A549 (cell line): ENCODE results near the gene SVOPL. TPM values are rescaled to one million over a fixed set of nuclear protein-coding genes. Genes with fewer than 3 reads are reported as not detected.

ENCODE experiments used
- ATAC-seq, 2 experiments: fragments of 200-7000 bp in 1 of 2; fragments of >200 bp in 1 of 2; cut with Nextera tagmentation in 1 of 2; cut with Tn5 transposase in 1 of 2; 3 replicates each; pipeline versions ENCODE4 v1.8.0 to v1.9.1; 2018 to 2020; ENCODE audit warnings: mild to moderate bottlenecking in 1 of 2, moderate library complexity in 1 of 2
- CTCF ChIA-PET: fragments of 300-600 bp; sonication (Branson Sonifier 250); formaldehyde crosslinking; extraction: SDS; loops from one replicate; lab custom pipeline; 2021; ENCODE audit warnings: antibody characterized with exemption, inconsistent platforms; lab: Yijun Ruan, JAX
- POLR2A ChIA-PET: fragments of 350-600 bp; formaldehyde crosslinking; extraction: SDS; loops from one replicate; lab custom pipeline; 2021; ENCODE audit warnings: antibody characterized with exemption, inconsistent platforms; lab: Yijun Ruan, JAX
- DNase-seq, 2 experiments: peaks; one replicate each; pipeline versions ENCODE4 v3.0.0 to v3.0.0-alpha.2; 2011 to 2016; ENCODE audit warnings: low read depth in 1 of 2, low spot score in 1 of 2
- FAIRE-seq: peaks from 2 replicates; lab custom pipeline; 2011; peaks lifted over from hg19 to GRCh38; lab: Jason Lieb, UNC
- H3K27ac ChIP-seq, 2 experiments: fragments of >200 bp; sonication (Bioruptor Twin); formaldehyde crosslinking; 3 replicates each; pipeline ENCODE4 v1.5.1; 2016 to 2017
- H3K4me1 ChIP-seq: fragments of >200 bp; sonication (Bioruptor Twin); formaldehyde crosslinking; 3 replicates; pipeline ENCODE4 v1.6.1; 2016
- H3K4me2 ChIP-seq: fragments of >200 bp; sonication (Bioruptor Twin); formaldehyde crosslinking; 3 replicates; pipeline ENCODE4 v1.6.1; 2016
- H3K4me3 ChIP-seq: fragments of >200 bp; sonication (Bioruptor Twin); formaldehyde crosslinking; 3 replicates; pipeline ENCODE4 v1.5.1; 2016
- H3K9me3 ChIP-seq: fragments of >200 bp; sonication (Bioruptor Twin); formaldehyde crosslinking; 3 replicates; pipeline ENCODE4 v1.6.1; 2016
- BHLHE40 ChIP-seq: IDR thresholded peaks from 2 replicates; pipeline ENCODE4 v1.6.1; 2012; ENCODE audit warnings: low read depth, low read length, inconsistent platforms
- CBX2 ChIP-seq: fragments of 200-600 bp; sonication (generic); IDR thresholded peaks from 2 replicates; pipeline ENCODE4 v1.6.1; 2016; ENCODE audit warnings: low read depth, mild to moderate bottlenecking, borderline replicate concordance
- CEBPB ChIP-seq, 2 experiments: fragments of >200 bp in 1 of 2; sonication (Bioruptor Twin) in 1 of 2; formaldehyde crosslinking in 1 of 2; IDR thresholded peaks; 2 replicates each; pipeline ENCODE4 v1.6.1; 2012 to 2016
- CHD2 ChIP-seq: fragments of 150-350 bp; IDR thresholded peaks from 2 replicates; pipeline ENCODE4 v1.6.1; 2014; ENCODE audit warnings: low read length; ENCODE audit not compliant: partially characterized antibody
- CTCF ChIP-seq: fragments of >200 bp; sonication (Bioruptor Twin); formaldehyde crosslinking; IDR thresholded peaks from 3 replicates; pipeline ENCODE4 v1.5.1; 2016
- EHF ChIP-seq: fragments of 250-450 bp; sonication (Bioruptor Pico); IDR thresholded peaks from 2 replicates; pipeline ENCODE4 v1.5.0; 2020; ENCODE audit warnings: mild to moderate bottlenecking
- EP300 ChIP-seq, 2 experiments: fragments of >200 bp; sonication (Bioruptor Twin); formaldehyde crosslinking; IDR thresholded peaks; 2 replicates in 1 of 2; 3 replicates in 1 of 2; pipeline ENCODE4 v1.6.1; 2016 to 2017
- FOXS1 ChIP-seq: fragments of 250-450 bp; sonication (Bioruptor Pico); IDR thresholded peaks from 2 replicates; pipeline ENCODE4 v1.5.0; 2020; ENCODE audit warnings: mild to moderate bottlenecking, moderate library complexity
- GATA3 ChIP-seq: IDR thresholded peaks from 2 replicates; pipeline ENCODE4 v1.6.1; 2012; ENCODE audit warnings: borderline replicate concordance
- HDAC2 ChIP-seq: fragments of 200-600 bp; sonication (generic); IDR thresholded peaks from 2 replicates; pipeline ENCODE4 v1.6.1; 2016
- HOXA7 ChIP-seq: fragments of 250-450 bp; sonication (Bioruptor Pico); IDR thresholded peaks from 2 replicates; pipeline ENCODE4 v1.5.0; 2020; ENCODE audit warnings: mild to moderate bottlenecking, moderate library complexity
- HOXB13 ChIP-seq: fragments of 250-450 bp; sonication (Bioruptor Pico); IDR thresholded peaks from 2 replicates; pipeline ENCODE4 v1.5.0; 2020; ENCODE audit warnings: low read depth, mild to moderate bottlenecking, moderate library complexity
- MAFK ChIP-seq: fragments of 450-650 bp; IDR thresholded peaks from 2 replicates; pipeline ENCODE4 v1.6.1; 2014; ENCODE audit not compliant: partially characterized antibody
- MYC ChIP-seq: IDR thresholded peaks from 2 replicates; pipeline ENCODE4 v1.6.1; 2012; ENCODE audit warnings: mild to moderate bottlenecking, inconsistent platforms, low read length, improper control_type of control experiment, borderline replicate concordance
- NFE2L2 ChIP-seq: fragments of 150-350 bp; conservative IDR thresholded peaks from 2 replicates; pipeline ENCODE4 v1.6.1; 2014; ENCODE audit warnings: low read length
- PHF8 ChIP-seq: fragments of 200-600 bp; sonication (generic); IDR thresholded peaks from 2 replicates; pipeline ENCODE4 v1.6.1; 2016; ENCODE audit warnings: low read depth, mild to moderate bottlenecking, antibody characterized with exemption, moderate library complexity, borderline replicate concordance
- POLR2A ChIP-seq: IDR thresholded peaks from 2 replicates; pipeline ENCODE4 v1.6.1; 2012; ENCODE audit warnings: mild to moderate bottlenecking, low read length
- POLR2AphosphoS2 ChIP-seq: conservative IDR thresholded peaks from 2 replicates; pipeline ENCODE4 v1.6.1; 2012; ENCODE audit warnings: low read length, improper control_type of control experiment, inconsistent platforms
- REST ChIP-seq: fragments of 200-600 bp; sonication (generic); IDR thresholded peaks from 2 replicates; pipeline ENCODE4 v1.6.1; 2016; ENCODE audit warnings: antibody characterized with exemption, mild to moderate bottlenecking, moderate library complexity
- SREBF2 ChIP-seq: fragments of 450-650 bp; IDR thresholded peaks from 2 replicates; pipeline ENCODE4 v1.6.1; 2014; ENCODE audit warnings: mild to moderate bottlenecking, moderate library complexity
- TFCP2L1 ChIP-seq: fragments of 250-450 bp; sonication (Bioruptor Pico); IDR thresholded peaks from 2 replicates; pipeline ENCODE4 v1.5.0; 2021; ENCODE audit warnings: mild to moderate bottlenecking
- ZFP36 ChIP-seq: fragments of 450-650 bp; IDR thresholded peaks from 2 replicates; pipeline ENCODE4 v1.6.1; 2014; ENCODE audit warnings: borderline replicate concordance; ENCODE audit not compliant: partially characterized antibody
- ZSCAN20 ChIP-seq: fragments of 250-450 bp; sonication (Bioruptor Pico); IDR thresholded peaks from 2 replicates; pipeline ENCODE4 v1.8.0; 2022; ENCODE audit warnings: mild to moderate bottlenecking, moderate library complexity
- WGBS: methylation state at CpG from one replicate; pipeline ENCODE4 v1.1.6; 2017; ENCODE audit errors: missing lambda C conversion rate; 5-methylcytosine and 5-hydroxymethylcytosine counted together
- polyA plus RNA-seq, 4 experiments: library from polyadenylated mRNA; depleted of rRNA in 3 of 4; stranded (reverse); fragments of >200 nt; fragmentation: RNase III in 1 of 4; extraction: RNeasy Plus Mini Kit Qiagen cat#74134 plus additional on column Dnase treatment in 1 of 4; gene quantifications; 2 replicates in 3 of 4; 3 replicates in 1 of 4; pipeline ENCODE4 v1.2.3, GENCODE V29; 2011 to 2017
- TF ChIP-seq, protein P1 (sequence below): IDR thresholded peaks from 2 replicates; pipeline ENCODE4 v1.6.1; 2012; ENCODE audit warnings: low read depth, borderline replicate concordance
- TF ChIP-seq, protein P2 (sequence below): fragments of 250-450 bp; sonication (Bioruptor Pico); IDR thresholded peaks from 2 replicates; pipeline ENCODE4 v1.5.0; 2021; ENCODE audit warnings: mild to moderate bottlenecking, moderate library complexity, borderline replicate concordance
- TF ChIP-seq, protein P3 (sequence below): IDR thresholded peaks from 2 replicates; pipeline ENCODE4 v1.6.1; 2012

Gene SVOPL
- polyA plus RNA-seq, 2 of the 4 experiments (the other 2 are of a cell fraction): 0.21 TPM; not detected in 1

- Histone ChIP-seq H3K9me3 (peaks cover 6% of the 10 kb centered on the region; the same call in 2 of the 3 replicates), H3K4me1 (no peaks in the 10 kb centered on the region), H3K27ac (no peak overlapping the region)
- 22% methylated on average over 5 of the region's 5 CpGs for WGBS
- CTCF ChIA-PET: interaction anchor here (0.6 kb wide), 1 partner anchor 10 kb away, joined by 3 read pairs; no protein-coding TSS in a partner anchor
- ATAC-seq: no peak; a peak in 1 of 6 replicates
- no peak for TF ChIP-seq REST
- TF ChIP-seq BHLHE40: no peak
- TF ChIP-seq, protein P1, sequence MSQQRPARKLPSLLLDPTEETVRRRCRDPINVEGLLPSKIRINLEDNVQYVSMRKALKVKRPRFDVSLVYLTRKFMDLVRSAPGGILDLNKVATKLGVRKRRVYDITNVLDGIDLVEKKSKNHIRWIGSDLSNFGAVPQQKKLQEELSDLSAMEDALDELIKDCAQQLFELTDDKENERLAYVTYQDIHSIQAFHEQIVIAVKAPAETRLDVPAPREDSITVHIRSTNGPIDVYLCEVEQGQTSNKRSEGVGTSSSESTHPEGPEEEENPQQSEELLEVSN: no peak
- no peak for TF ChIP-seq TFCP2L1 (CRISPR knock-in tag)
- TF ChIP-seq POLR2A: no peak
- TF ChIP-seq MYC: no peak
- TF ChIP-seq GATA3: no peak
- TF ChIP-seq CHD2: no peak
- TF ChIP-seq HOXB13 (CRISPR knock-in tag): no peak
- TF ChIP-seq FOXS1 (CRISPR knock-in tag): no peak
- TF ChIP-seq ZSCAN20 (CRISPR knock-in tag): no peak
- TF ChIP-seq CEBPB (IDR thresholded peaks at IDR 0.05): no peak
- TF ChIP-seq HDAC2: no peak
- TF ChIP-seq, protein P2, sequence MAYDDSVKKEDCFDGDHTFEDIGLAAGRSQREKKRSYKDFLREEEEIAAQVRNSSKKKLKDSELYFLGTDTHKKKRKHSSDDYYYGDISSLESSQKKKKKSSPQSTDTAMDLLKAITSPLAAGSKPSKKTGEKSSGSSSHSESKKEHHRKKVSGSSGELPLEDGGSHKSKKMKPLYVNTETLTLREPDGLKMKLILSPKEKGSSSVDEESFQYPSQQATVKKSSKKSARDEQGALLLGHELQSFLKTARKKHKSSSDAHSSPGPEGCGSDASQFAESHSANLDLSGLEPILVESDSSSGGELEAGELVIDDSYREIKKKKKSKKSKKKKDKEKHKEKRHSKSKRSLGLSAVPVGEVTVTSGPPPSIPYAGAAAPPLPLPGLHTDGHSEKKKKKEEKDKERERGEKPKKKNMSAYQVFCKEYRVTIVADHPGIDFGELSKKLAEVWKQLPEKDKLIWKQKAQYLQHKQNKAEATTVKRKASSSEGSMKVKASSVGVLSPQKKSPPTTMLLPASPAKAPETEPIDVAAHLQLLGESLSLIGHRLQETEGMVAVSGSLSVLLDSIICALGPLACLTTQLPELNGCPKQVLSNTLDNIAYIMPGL (CRISPR knock-in tag): no peak
- TF ChIP-seq CTCF: no peak
- no peak for TF ChIP-seq ZFP36
- TF ChIP-seq, protein P3, sequence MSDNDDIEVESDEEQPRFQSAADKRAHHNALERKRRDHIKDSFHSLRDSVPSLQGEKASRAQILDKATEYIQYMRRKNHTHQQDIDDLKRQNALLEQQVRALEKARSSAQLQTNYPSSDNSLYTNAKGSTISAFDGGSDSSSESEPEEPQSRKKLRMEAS: no peak
- no peak for TF ChIP-seq EHF (CRISPR knock-in tag)
- TF ChIP-seq, all 56 proteins: peak for 0
- Histone ChIP-seq H3K4me3 (no peak overlapping the region), H3K4me2 (no peak overlapping the region)
- FAIRE-seq (no peak), DNase-seq (no peak)
- POLR2A ChIA-PET: no interaction called here
These were observed 51.7 kb downstream of the SVOPL start for GRCh38 chr7:138649506-138649905.

- 76% methylated on average over 7 of the region's 7 CpGs for WGBS
- TF ChIP-seq POLR2AphosphoS2 (no peak), POLR2A (no peak), CBX2 (no peak), PHF8 (no peak), SREBF2 (no peak), HOXA7 (CRISPR knock-in tag) (no peak), CHD2 (no peak), EP300 (IDR thresholded peaks at IDR 0.05) (no peak), MAFK (no peak), NFE2L2 (no peak)
- TF ChIP-seq, all 56 proteins: peak for 0
- no peak for FAIRE-seq
- H3K9me3 ChIP-seq: no peaks in the 10 kb centered on the region
- no peak overlapping the region for H3K4me3 ChIP-seq
- no peaks in the 10 kb centered on the region for H3K4me1 ChIP-seq
- DNase-seq: peak; percentile 17 to 19
- ChIA-PET POLR2A (no interaction called here), CTCF (interaction anchor here (0.6 to 0.9 kb wide), 3 partner anchors 13 to 426 kb away, joined by 3 to 5 read pairs (median 4); no protein-coding TSS in a partner anchor)
- H3K4me2 ChIP-seq: no peak overlapping the region
- no peak overlapping the region for H3K27ac ChIP-seq
- peak; percentile 62 to 66; a peak in 4 of 6 replicates for ATAC-seq
These were observed 55.9 kb downstream of the SVOPL start for GRCh38 chr7:138645284-138645683.
